PFSK-1 (cell line): ENCODE measurements around the gene ABCC3.

Experiments used
- FOXP2 ChIP-seq: optimal IDR thresholded peaks from 2 replicates; pipeline ENCODE3; 2011; ENCODE audit warnings: borderline replicate concordance, control low read depth, inconsistent platforms; ENCODE audit not compliant: insufficient read depth; ENCODE audit errors: extremely low read length, extremely low read depth
- POLR2AphosphoS5 ChIP-seq: IDR thresholded peaks from 2 replicates; pipeline ENCODE4 v1.6.1; 2012; ENCODE audit warnings: low read depth, mild to moderate bottlenecking, control low read depth, low read length, moderate library complexity
- SIN3A ChIP-seq: IDR thresholded peaks from 2 replicates; pipeline ENCODE4 v1.6.1; 2012; ENCODE audit warnings: mild to moderate bottlenecking, low read length, moderate library complexity, borderline replicate concordance; ENCODE audit not compliant: insufficient read depth
- TAF1 ChIP-seq: IDR thresholded peaks from 2 replicates; pipeline ENCODE4 v1.6.1; 2012; ENCODE audit warnings: low read length, control low read depth, borderline replicate concordance; ENCODE audit not compliant: insufficient read depth
- TF ChIP-seq, protein P1 (sequence below), 2 experiments: IDR thresholded peaks; 2 replicates each; pipeline versions ENCODE4 v1.6.1 to v1.8.0; 2011 to 2012; ENCODE audit warnings: low read depth in 2 of 2, low read length in 2 of 2, control low read depth in 1 of 2, inconsistent platforms in 1 of 2, mild to moderate bottlenecking in 1 of 2, moderate library complexity in 1 of 2; ENCODE audit not compliant: insufficient read depth in 1 of 2

- TF ChIP-seq FOXP2 (no peak), POLR2AphosphoS5 (no peak), SIN3A (no peak), TAF1 (no peak)
- TF ChIP-seq, protein P1, sequence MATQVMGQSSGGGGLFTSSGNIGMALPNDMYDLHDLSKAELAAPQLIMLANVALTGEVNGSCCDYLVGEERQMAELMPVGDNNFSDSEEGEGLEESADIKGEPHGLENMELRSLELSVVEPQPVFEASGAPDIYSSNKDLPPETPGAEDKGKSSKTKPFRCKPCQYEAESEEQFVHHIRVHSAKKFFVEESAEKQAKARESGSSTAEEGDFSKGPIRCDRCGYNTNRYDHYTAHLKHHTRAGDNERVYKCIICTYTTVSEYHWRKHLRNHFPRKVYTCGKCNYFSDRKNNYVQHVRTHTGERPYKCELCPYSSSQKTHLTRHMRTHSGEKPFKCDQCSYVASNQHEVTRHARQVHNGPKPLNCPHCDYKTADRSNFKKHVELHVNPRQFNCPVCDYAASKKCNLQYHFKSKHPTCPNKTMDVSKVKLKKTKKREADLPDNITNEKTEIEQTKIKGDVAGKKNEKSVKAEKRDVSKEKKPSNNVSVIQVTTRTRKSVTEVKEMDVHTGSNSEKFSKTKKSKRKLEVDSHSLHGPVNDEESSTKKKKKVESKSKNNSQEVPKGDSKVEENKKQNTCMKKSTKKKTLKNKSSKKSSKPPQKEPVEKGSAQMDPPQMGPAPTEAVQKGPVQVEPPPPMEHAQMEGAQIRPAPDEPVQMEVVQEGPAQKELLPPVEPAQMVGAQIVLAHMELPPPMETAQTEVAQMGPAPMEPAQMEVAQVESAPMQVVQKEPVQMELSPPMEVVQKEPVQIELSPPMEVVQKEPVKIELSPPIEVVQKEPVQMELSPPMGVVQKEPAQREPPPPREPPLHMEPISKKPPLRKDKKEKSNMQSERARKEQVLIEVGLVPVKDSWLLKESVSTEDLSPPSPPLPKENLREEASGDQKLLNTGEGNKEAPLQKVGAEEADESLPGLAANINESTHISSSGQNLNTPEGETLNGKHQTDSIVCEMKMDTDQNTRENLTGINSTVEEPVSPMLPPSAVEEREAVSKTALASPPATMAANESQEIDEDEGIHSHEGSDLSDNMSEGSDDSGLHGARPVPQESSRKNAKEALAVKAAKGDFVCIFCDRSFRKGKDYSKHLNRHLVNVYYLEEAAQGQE (IDR thresholded peaks at IDR 0.05; ENCODE audit: insufficient read depth in 1 of 2, low read depth in 2 of 2, low read length in 2 of 2), result no peak
Observed at GRCh38 chr17:50683434-50684287, 49.0 kb downstream of the ABCC3 start.
